AG09309 (cell line): ENCODE measurements around the gene CCDC57.

Source experiments
- DNase-seq: peaks from one replicate; pipeline ENCODE4 v3.0.0-alpha.2; 2010; ENCODE audit warnings: low read depth
- H3K4me3 ChIP-seq: 2 replicates; pipeline ENCODE4 v1.5.1; 2011; ENCODE audit warnings: mild to moderate bottlenecking, low read depth, low read length, moderate library complexity; ENCODE audit not compliant: control insufficient read depth
- TF ChIP-seq, protein P1 (sequence below): IDR thresholded peaks from 2 replicates; pipeline ENCODE4 v1.5.1; 2011; ENCODE audit warnings: mild to moderate bottlenecking, low read depth, low read length, inconsistent platforms; ENCODE audit not compliant: insufficient read depth, control insufficient read depth; ENCODE audit errors: missing control alignments

The CCDC57 gene

DNA sequence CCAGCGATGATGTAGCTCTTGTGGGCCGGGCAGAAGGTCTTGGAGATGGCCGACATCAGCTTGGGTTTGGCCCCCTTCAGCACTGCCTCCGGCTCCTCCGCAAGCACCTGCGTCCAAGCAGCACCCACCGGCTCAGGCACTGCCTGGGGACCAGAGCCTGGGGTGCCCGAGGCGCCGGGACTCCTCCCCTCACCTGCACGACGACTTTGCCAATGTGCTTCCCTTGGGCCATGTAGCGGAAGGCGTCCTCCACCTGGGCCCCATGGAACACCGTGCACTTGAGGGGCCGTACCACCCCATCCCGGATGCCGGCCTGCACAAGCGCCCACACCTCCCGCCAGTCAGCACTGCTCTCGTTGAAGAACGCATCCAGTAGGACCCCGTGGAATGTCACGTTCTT is 129.6 kb downstream of the CCDC57 start:
- no peak for DNase-seq
- TF ChIP-seq, protein P1, sequence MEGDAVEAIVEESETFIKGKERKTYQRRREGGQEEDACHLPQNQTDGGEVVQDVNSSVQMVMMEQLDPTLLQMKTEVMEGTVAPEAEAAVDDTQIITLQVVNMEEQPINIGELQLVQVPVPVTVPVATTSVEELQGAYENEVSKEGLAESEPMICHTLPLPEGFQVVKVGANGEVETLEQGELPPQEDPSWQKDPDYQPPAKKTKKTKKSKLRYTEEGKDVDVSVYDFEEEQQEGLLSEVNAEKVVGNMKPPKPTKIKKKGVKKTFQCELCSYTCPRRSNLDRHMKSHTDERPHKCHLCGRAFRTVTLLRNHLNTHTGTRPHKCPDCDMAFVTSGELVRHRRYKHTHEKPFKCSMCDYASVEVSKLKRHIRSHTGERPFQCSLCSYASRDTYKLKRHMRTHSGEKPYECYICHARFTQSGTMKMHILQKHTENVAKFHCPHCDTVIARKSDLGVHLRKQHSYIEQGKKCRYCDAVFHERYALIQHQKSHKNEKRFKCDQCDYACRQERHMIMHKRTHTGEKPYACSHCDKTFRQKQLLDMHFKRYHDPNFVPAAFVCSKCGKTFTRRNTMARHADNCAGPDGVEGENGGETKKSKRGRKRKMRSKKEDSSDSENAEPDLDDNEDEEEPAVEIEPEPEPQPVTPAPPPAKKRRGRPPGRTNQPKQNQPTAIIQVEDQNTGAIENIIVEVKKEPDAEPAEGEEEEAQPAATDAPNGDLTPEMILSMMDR = no peak
- no peak overlapping the region for H3K4me3 ChIP-seq

DNA sequence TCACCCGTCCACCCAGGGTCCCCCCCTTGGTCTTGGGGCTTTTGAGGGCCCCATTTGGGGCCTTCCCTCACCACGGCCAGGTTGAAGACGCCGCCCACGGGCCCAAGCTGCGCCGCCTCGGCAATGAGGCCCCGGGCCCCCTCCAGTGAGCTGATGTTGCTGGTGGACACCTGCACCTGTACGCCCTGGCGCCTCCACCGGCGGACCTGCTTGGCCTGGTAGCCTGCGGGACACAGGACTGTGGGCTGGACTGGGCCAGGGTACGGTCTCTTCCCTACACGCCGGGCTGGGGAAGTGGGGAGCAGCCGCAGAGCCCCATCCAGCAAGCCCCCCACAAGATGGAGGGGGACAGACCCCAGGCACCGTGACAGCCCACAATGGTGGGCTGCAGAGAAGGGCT is 130.2 kb downstream of the CCDC57 start:
- DNase-seq = no peak
- H3K4me3 ChIP-seq = no peak overlapping the region
- TF ChIP-seq, protein P1 = no peak

DNA sequence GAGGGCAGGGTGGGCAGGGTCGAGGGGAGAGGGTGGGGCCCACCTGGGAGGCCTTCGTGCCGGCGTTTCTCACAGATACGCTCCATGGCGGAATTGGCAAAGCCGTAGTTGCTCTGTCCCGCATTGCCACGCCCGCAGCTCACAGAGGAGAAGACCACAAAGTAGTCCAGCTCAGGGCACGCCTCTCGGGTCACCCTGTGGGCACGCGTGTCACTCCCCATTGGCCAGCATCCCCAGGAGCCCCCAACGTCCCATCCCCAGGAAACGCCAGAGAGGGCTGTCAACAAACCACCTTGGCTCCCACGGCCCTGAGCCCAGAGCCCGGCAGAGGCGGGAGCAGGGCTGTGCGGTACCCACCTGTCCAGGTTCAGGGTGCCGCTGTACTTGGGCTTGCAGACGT is 130.7 kb downstream of the CCDC57 start:
- TF ChIP-seq, protein P1 = no peak
- no peak overlapping the region for H3K4me3 ChIP-seq
- DNase-seq = no peak

GRCh38 chr17:82081546-82081945 is 131.1 kb downstream of the CCDC57 start:
- TF ChIP-seq, protein P1 = no peak

DNA sequence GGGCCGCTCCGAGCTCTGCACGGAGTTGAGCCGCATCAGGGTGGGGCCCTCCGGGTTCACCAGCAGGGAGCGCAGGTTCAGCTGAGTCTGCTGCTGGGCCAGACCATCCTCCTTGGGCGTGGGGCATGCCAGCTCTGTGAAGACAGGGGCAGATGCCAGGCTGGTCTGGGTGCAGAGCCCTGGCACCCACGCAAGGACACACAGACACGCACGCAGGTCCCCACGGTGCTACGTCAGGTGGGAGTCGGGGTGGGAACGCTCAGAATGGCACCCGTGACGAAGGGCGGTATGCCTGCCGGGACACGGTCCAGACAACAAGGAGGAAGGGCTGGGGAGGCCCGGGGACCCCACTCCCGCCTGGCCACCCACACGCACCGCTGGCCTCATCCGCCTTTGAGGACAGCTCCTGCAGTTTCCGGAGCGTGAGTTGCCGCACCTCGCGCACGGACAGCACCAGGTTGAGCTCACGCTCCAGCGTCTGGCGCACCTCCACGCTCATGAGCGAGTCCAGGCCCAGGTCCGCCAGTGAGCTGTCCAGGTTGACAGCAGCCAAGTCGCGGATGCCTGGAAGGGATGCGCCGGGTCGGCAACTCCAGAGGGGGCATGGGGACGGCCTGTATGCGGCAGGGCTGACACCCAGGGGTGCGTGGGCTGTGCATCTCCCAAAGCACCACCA is 131.7 kb downstream of the CCDC57 start:
- TF ChIP-seq, protein P1 = no peak
- no peak overlapping the region for H3K4me3 ChIP-seq
- DNase-seq = no peak

More at GRCh38 chr17:82081546-82081945, 131.1 kb downstream of the CCDC57 start:
- no peak overlapping the region for H3K4me3 ChIP-seq
- DNase-seq = no peak

GRCh38 chr17:82080048-82080788 is 132.4 kb downstream of the CCDC57 start:
- H3K4me3 ChIP-seq = no peak overlapping the region
- TF ChIP-seq, protein P1 = no peak
- no peak for DNase-seq
